Activated T-cell treated with anti-CD3 and anti-CD28 coated beads, Interleukin-2, amount 50 U/mL, for 48 hours (primary cell): ENCODE measurements around the gene MORC3.
"Not testable (repeated sequence)": the region's sequence is repeated elsewhere in the genome, so short reads cannot be mapped to it uniquely, and the experiment has no call there.

ENCODE experiments used
- DNase-seq, 2 experiments: peaks; one replicate each; pipeline ENCODE4 v3.0.0-alpha.2; 2020

The MORC3 gene

GRCh38 chr21:36325373-36326010 is 5.5 kb downstream of the MORC3 start:
- no peak for DNase-seq

GRCh38 chr21:36330904-36331303 is 10.9 kb downstream of the MORC3 start:
- peak; percentile 41 to 59 for DNase-seq

- DNase-seq = no peak
Observed at GRCh38 chr21:36337099-36337509, 17.1 kb downstream of the MORC3 start.

GRCh38 chr21:36338975-36339374 is 19.0 kb downstream of the MORC3 start:
- DNase-seq = no peak

- not testable (repeated sequence) for DNase-seq
Observed at GRCh38 chr21:36342581-36342980, 22.6 kb downstream of the MORC3 start.

GRCh38 chr21:36344931-36345330 is 24.9 kb downstream of the MORC3 start:
- no peak for DNase-seq

- no peak for DNase-seq
Observed at GRCh38 chr21:36347278-36347961, 27.4 kb downstream of the MORC3 start.

GRCh38 chr21:36347962-36348328 is 27.9 kb downstream of the MORC3 start:
- no peak for DNase-seq

- DNase-seq = no peak
Observed at GRCh38 chr21:36349315-36349714, 29.3 kb downstream of the MORC3 start.

GRCh38 chr21:36350282-36350910 is 30.4 kb downstream of the MORC3 start:
- DNase-seq = no peak

GRCh38 chr21:36354918-36355680 is 35.1 kb downstream of the MORC3 start:
- no peak for DNase-seq

GRCh38 chr21:36355868-36356267 is 35.9 kb downstream of the MORC3 start:
- DNase-seq = no peak

GRCh38 chr21:36359185-36359584 is 39.2 kb downstream of the MORC3 start:
- DNase-seq = no peak

- no peak for DNase-seq
Observed at GRCh38 chr21:36369064-36369685, 49.2 kb downstream of the MORC3 start.

GRCh38 chr21:36375994-36376393 is 56.0 kb downstream of the MORC3 start:
- DNase-seq = no peak

GRCh38 chr21:36377391-36377842 is 57.4 kb downstream of the MORC3 start:
- DNase-seq = no peak

- no peak for DNase-seq
Observed at GRCh38 chr21:36379251-36379650, 59.3 kb downstream of the MORC3 start.

- no peak for DNase-seq
Observed at GRCh38 chr21:36381841-36382589, 62.0 kb downstream of the MORC3 start.

- not testable (repeated sequence) for DNase-seq
Observed at GRCh38 chr21:36382722-36383121, 62.7 kb downstream of the MORC3 start.

GRCh38 chr21:36384885-36385232 is 64.9 kb downstream of the MORC3 start:
- no peak for DNase-seq

GRCh38 chr21:36385233-36386030 is 65.4 kb downstream of the MORC3 start, which contains the start of gene CHAF1B:
Gene CHAF1B, plus strand, starts transcription at chr21:36385392. Its CDS starts 745 bp downstream, at chr21:36386137.
- peak; percentile 90 to 93 for DNase-seq
